ENCODE results near the gene RSPO4.

Gene RSPO4

GRCh38 chr20:967796-968742, 34.0 kb downstream of the RSPO4 start:
- DNase-seq (ENCODE audit: low read depth) = no peak

DNA sequence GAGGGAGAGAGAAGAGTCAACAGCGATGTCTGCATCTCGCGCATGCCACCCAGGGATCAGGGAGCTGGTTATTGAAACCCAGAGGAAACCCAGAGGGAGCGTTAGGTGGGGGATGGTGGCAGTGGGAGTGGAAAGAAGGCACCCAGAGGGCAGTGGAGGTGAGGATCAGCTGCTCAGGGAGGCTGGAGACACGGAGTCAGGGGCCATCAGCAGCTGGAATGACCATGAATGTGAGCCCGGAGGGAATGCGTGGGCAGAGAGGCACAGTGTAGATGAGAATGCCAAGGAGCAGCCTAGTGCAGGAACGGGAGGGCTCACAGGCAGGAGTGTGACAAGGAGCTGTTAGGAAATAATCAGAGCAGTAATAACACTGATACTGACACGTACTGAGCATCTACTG, 36.2 kb downstream of the RSPO4 start:
- DNase-seq (ENCODE audit: low read depth) = no peak

- DNase-seq (ENCODE audit: low read depth) = no peak
These were observed 38.3 kb downstream of the RSPO4 start for GRCh38 chr20:963795-964194.

DNA sequence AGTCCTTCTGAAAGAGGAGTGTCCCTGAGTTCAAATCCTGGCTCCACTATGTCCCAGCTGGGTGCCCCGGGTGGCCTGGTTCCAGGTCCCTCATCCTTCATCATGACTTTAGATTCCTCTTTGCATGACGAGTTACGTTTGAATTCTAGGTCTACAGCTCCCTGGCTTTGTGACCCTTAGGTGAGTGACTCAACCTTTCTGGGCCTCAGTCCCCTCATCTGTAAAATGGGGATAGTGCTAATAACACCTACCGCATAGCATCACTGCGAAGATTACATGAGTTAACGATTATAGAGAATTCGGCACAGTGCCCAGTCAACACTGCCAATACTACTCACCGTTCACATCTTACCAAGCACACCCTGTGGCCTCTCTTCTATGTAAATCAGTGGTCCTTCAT, 39.4 kb downstream of the RSPO4 start:
- no peak for DNase-seq (ENCODE audit: low read depth)

DNA sequence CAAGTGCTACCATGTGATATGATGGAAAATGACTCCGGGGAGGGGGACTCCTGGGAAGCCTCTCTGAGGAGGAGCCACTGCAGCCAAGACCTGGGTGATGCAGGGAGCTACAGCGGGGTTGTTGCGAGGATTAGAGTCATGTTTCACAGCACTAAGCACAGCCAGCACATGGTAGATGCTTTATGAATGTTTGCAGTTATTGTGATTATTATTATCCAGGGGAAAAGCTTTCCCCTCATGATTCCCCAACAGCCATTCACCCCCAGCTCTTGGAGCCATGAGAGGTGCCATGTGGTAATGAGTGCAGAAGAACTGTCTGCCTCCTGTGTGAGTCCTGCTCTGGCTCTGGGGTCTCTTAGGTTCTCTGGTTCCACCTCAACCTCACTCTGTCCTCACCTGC, 39.9 kb downstream of the RSPO4 start:
- DNase-seq (ENCODE audit: low read depth) = no peak

DNA sequence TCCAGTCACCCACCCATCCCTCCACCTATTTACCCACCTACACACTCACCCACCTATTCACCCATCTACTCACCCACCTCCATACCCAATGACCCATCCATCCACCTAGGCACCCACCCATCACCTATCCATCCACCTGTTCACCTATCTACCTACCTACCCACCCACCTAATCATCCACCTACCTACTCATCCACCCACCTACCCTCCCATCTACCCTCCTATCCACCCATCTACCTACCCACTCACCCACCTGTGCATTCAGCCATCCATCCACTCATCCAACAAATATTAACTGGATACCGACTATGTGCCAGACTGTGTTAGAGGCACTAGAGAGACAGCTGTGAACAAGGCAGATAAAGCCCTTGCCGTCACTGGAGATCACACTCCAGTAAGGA, 40.3 kb downstream of the RSPO4 start:
- no peak for DNase-seq (ENCODE audit: low read depth)

GRCh38 chr20:959996-960615, 42.0 kb downstream of the RSPO4 start:
- no peak for DNase-seq (ENCODE audit: low read depth)

DNA sequence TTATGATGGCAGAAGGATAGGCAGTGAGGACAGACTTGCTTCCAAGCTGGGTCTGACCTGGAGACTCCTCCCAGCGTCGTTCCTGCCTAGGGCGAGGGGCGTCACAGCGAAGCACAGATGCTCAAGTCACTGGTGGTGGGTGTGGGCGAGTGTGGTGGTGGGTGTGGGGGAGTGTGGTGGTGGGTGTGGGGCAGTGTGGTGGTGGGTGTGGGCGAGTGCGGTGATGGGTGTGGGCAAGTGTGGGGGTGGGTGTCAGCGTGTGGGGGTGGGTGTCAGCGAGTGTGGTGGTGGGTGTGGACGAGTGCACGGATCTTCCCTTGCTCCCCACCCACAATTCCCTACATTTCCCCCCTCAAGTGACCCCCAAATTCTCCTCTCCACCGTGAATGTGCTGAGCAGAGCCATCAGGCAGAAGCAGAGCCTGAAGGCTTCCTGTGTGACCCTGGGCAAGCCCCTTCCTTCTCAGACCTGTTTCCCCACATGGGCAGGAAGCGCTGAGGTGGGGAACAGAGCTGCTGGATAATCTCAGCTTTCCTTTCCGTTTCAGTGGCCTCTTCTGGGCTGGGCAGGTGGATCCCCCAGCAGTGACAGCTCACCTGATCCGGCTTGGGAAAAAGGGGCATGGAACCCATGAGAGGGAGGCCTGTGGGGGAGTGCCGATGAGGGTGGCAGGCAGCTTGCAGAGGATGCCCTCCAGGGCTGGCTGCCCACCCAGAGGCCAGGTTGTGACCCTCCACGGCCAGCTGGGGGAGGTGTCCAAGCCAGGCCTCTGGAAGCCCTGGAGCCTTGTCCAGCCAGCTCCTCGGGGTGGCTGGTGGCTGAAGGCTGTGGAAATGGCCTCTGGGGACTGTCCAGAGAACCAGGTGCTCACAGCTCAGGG, 42.9 kb downstream of the RSPO4 start:
- no peak for DNase-seq (ENCODE audit: low read depth)

- DNase-seq (ENCODE audit: low read depth) = no peak
These were observed 44.6 kb downstream of the RSPO4 start for GRCh38 chr20:957544-957943.

DNA sequence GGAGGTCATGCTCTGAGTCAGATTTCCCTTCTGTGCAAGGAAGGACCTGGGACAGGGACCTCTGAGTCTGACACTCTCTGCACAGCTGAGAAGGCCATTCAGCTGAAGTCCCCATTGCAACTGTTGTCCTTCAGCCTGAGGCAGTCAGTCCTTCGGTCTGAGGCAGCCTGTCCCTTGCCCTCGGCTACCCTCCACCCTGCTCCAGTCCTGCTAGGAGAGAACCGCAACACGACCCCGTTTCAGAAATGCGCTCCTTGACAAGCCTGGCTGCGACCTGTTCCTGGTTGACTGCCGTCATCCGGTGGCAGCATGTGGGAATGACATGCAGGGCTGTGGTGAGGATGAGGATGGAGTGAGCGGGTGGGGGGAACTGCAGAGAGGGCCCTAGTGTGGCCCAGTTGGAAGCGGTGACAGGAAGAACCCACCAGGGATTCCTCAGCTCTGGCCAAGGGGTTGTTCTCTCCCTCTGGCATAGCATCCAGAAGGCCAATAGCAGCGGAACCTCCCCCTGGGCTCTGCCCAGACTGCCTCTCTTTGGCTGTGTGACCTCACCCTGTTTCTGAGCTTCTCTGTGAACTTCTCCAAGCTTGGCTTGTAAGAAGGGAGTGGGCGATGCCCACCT, 45.7 kb downstream of the RSPO4 start:
- DNase-seq (ENCODE audit: low read depth) = peak; percentile 34

DNA sequence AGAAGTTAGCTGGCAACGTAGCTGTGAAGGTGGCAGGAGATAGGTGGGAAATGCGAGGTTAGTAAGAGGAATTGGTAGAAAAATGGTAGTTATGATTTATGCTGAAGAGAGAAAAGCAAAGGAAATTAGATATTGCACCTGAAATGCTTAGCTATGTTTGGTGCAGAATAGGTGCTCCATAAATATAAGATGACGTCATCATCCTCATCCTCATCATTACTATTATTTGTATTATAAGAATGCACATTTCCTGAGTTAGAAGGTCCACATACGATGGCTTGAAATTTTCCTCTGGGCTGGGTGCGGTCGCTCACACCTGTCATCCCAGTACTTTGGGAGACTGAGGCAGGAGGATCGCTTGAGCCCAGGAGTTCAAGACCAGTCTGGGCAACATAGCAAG, 46.5 kb downstream of the RSPO4 start:
- no peak for DNase-seq (ENCODE audit: low read depth)

DNA sequence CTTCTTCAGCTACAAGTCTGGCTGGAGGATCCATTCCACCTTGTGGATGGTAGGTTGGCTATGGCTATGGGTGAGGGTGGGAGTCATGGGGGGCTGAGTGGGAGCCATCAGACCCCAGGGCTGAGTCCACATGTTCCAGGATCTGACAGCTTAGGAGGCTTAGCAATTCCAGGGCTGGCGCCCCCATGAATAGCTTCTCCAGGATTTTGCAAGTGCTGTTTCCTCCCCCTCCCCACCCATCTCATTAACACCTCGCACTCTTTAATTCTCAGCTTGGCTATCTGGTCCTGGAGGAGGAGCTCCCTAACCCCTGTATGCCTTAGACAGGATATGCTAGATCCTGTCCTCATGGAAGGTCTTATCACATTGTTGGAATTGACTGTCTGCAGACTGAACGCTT, 47.0 kb downstream of the RSPO4 start:
- no peak for DNase-seq (ENCODE audit: low read depth)

DNA sequence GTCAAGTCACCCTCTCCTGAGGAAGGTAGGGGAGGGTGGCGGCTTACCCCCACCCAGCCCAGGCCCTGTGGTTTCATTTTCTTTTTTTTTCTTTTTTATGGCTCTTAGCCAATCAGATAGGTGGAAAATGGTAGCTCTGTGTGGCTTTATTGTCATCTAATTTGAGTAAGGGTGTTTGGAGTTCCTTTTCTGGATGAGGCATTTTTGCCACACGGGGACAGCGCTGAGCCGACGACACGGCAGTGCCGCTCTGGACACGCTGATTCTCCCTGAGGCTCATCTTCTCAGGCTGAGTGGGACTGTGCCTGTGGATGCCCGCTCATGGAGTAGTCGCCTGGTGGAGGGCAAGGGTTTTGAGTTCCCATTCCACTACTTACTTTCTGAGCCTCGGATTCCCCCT, 48.4 kb downstream of the RSPO4 start:
- DNase-seq (ENCODE audit: low read depth) = no peak

- DNase-seq (ENCODE audit: low read depth) = no peak
These were observed 49.8 kb downstream of the RSPO4 start for GRCh38 chr20:952196-952795.

DNA sequence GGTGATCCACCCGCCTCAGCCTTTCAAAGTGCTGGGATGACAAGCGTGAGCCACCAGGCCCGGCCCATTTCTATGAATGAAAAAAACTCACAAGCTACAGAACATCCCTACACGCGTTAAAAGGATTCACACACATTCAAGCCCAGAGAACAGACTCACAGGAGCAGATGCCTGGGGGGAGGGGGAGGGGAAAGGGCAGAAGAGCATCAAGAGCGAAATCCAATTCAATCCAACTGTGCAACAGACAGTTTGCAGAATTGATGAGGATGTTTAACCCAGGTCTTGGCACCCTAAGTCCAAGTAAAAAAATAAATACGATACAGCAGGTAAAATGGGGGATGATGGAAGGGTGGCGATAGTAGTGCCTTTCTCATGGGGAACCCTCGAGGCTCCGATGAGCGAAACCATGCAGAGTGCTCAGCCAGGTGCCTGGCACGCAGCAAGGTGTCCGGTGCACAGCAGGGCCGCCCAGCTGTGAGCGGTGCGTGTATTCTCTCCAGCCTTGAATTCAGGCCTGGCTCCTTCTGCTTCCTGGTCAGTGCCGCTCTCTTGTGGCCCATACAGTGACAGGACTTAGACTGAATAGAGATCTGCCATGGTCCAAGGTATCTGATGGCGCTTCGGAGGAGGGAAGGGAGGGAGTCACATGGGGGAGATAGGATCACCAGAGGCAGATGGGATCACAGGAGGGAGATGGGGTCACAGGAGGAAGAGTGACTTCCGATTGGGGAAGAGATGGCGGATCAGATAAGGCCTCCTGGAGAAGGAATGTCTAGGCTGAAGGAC, 50.5 kb downstream of the RSPO4 start:
- DNase-seq (ENCODE audit: low read depth) = no peak

DNA sequence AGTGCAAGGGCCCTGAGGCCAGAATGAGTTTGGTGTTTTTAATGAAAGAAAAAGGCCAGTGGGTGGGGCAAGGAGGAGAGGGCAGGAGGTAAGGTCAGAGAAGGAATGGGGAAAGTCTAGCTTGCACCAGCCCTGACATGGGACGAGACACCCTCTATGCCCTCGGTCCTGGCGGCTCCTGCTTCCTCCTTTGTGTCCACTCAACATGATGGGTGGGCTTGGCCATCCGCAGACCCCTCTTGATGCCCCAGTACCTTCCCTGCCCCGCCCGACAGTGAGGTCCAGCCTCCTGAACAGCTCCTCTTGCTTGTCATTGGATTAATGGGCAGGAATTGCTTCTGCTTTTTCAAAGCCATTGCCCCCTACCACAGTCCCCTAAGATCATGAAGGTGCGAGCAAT, 52.4 kb downstream of the RSPO4 start:
- no peak for DNase-seq (ENCODE audit: low read depth)

DNA sequence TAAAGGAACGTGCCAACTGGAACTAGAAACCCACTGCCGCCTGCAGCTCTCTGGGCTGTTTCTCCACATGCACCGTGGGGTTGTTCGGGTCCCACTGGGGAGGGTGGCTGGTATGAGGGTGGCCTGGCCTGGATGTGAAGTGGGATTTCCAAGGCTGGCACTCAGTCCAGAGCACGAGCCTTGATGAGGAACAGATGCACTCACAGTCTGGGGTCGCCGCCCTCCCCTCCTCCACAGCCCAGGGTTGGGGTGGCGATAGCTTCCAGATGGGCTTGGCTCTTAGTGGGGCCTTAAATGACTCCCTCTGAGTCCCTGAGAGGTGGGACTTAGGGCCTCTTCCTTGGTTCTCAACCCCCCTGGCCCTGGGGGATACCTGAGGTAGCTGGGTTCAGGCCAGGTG, 55.3 kb downstream of the RSPO4 start:
- no peak for DNase-seq (ENCODE audit: low read depth)

DNA sequence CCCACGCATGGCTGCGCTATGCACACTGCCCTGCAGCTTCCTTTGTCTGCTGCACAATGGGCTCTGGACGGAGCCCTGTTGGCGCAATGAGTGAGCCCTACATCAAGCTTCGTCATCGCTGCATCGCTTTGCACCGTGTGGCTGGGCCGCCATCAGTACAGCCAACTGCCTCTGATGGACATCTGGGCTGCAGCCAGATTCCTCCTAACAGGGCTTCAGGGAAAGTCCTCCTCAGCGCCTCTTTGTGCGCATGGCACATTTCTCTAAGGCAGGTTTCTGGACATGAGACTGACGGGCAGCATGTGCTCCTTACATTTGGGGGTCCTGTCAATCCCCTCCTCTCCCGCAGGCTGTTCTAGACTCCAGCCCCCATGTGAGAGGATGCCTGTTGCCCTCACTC, 56.3 kb downstream of the RSPO4 start:
- no peak for DNase-seq (ENCODE audit: low read depth)

GRCh38 chr20:944774-945410, 57.2 kb downstream of the RSPO4 start:
- no peak for DNase-seq (ENCODE audit: low read depth)

DNA sequence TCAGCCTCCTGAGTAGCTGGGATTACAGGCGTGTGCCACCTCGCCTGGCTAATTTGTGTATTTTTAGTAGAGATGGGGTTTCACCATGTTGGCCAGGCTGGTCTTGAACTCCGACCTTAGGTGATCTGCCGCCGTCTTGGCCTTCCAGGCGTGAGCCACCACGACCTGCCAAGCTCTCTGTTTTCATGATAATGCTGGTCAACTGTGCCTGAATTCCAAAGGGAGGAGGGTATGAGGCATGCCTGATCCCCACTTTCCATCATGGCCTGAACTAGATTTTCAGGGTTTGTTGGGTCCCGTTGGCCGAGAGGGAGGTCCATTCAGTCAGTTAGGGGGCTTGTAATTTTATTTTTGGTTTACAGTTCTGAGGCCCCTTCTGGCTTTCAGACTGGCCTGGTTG, 58.0 kb downstream of the RSPO4 start:
- no peak for DNase-seq (ENCODE audit: low read depth)
